Nucleus accumbens (tissue), 56 donors: Measurements from ENCODE around the gene PRIMA1.

ENCODE experiments used
- DNase-seq, 56 donors: peaks; one replicate each; lab custom pipeline; 2025; lab: John Stamatoyannopoulos, UW

The PRIMA1 gene

DNA sequence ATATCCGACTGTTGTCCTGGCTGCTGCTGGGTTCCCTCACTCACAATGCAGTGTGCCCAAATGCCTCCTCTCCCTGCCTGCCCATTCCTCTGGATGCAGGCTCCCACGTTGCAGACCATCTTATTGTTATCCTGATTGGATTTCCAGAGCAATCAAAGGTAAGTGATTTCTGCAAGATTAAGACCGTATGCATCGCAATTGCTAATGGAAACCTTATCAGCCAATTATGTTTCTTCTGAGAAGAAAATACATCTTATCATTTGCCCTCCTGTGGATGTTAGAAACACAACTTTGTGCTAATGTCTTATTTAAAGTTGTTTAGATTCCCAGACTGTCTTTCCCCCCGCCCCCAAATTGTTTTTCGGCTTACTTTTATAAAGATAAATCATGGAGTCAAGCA is 98.1 kb downstream of the PRIMA1 start:
- DNase-seq, result no peak

DNA sequence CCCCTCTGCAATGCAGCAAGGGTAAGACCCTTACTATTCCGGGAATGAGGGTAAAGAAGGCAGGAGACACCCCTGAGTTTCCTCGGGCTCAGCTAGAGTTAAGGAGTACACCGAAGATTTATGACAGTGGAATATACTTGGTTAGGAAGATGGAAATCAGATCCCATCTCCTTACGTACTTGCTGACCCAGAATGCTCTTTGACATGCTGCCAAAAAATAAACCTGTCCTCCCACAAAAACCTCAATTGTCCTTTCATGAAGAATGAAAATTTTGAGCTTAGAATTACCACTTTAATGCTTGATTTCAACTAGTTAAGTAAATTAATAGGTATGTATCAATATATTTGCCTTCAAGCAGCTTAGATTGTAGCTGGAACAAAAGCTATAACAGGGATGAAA is 99.5 kb downstream of the PRIMA1 start:
- DNase-seq, result no peak

DNA sequence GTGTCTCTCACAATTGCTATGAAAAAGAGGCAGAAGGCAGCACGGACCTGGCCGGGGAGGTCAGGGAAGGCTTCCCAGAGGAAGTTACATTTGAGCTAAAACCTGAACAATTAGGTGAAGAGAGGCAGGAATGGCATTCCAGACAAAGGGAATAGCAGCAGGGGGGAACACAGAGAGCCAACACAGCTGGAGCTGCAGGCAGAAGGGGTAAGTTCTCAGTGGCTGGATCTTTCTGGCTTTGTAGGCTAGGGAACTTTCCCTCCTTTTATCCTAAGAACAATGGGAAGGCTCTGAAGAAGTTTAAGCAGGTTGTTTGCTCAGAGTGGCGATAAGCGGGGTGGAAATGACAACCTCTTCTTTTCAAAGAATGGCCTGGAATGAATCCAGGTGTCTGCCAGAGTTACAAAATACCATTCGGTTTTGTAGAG is 100.0 kb downstream of the PRIMA1 start:
- DNase-seq, result no peak

DNA sequence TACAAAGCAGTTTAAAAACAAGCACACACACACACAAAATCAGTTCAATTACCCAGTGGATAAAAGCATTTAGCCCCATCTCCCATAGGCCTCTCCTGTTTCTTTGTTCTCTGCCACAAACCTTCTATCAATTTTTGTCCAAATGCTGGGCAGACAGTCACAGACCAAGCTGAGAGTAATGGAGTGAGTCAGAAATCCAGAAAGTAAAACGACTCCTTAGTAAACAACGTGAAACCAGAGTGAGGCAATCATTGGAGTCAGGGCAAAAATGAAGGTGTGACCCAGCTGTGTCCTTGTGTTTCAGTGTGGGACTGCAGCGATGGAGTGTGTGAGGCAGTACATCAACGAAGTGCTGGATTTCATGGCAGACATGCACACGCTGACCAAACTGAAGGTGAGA is 102.0 kb downstream of the PRIMA1 start:
- DNase-seq, result no peak

DNA sequence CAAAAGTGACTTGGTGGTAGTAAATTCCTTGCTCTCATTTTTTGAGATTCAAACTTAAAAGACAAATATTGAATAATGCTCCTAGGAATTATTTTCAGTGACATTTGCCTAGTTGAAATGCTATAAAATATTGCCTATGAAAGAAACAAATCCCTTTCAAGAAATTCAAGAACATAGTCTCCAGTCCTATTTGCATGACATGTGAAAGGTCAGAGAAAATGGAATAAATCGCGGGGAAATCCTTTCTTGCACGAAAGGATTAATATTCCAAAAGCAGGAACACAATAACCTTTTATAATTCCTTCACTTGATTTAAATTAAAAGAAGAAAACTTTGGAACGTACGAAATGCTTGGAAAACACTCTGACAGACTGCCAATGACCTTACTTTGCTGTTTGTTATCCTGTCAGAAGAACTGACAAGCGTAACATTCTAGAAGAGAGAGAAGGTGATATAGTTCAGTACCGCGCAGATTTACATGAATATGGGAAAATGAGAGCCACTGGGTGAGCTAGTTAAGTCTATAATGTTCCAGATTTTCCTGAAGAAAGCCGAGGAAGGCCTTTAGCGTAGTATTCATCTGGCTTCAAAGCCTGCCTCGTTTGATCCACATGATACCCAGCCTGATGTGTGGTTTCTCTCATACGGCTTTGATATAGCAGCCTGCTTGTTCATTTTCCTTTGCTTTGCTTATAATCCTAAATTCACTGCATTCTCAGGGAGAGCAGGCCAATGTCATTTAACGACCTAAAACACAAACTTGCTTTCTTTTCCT is 103.0 kb downstream of the PRIMA1 start:
- no peak for DNase-seq

DNA sequence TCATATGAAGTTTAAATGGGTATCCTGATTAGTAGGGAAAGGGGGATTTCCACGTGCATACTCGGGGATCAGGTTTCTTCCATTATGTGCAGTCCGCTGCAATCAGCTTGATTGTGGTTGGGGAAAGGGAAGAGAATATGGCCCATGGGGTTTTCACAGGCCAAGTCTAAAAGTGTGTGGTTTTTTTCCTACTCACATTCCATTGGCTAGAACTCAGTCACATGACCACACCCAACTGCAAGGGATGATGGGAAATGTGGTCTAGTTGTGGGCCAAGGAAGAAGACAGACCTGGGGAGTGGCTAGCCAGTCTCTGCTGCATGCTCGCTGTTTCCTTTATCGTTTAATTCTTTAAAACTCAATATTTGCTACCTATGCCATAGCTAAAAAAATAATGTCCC is 105.1 kb downstream of the PRIMA1 start:
- DNase-seq, result no peak

DNA sequence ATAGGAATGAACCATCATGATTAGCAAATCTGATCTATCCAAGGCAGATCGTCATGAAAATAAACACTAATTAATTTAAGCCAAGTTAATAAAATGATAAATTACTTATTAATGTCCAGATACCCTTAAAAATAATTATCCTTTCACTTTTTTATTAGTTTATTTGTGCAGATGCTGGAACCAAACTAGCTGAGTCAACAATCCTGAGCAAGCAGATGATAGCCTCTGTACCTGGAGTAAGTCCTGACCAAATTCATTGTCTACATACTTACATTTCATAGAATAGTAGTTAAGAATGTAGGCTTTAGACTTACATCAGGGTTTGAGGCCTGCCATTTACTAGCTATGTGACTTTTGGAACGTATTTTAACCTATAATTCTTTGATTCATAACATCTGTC is 105.8 kb downstream of the PRIMA1 start:
- no peak for DNase-seq

DNA sequence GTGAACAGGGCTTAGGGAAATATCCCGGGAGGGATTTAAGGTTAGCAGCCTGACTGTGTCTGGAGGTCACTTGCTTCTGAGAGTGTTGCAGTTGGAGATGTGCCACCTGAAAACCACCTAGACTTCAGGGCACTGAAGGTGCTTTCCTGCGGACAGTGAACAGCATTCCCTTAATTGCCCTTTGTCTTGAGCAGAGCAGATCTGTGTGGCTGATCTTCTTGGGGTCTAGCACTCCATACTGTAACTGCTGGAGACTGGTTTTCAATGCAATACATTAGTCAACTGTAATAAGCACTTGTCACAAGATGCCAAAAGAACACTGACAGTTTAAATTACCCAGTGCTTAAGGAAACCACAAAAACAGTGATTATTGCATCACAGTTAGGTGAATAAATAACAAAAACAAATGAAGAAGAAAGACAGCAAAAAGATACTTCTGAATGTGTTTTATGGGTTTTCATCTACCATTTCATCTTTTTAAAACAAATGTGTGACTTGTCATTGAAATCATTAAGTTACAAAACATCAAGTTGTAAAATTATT is 111.8 kb downstream of the PRIMA1 start:
- no peak for DNase-seq

DNA sequence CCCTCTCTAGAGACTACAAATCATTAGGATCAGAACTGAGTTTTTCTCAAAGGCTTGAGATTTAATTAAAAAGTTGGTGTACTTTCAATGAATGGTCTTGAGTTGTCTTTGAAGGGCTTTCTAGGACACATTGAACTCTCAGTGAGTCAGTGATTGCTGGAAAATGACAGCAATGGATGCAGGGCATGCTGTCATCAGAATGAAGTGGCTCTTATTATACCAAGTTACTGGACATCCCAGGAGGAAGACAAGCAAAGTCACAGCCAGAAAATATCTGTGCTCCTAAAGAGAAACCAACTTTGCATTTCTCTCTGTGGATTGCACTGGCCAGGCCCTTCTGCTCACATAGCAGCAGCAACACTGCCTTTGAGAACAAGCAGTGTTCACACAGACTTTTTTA is 112.6 kb downstream of the PRIMA1 start:
- DNase-seq, result no peak

DNA sequence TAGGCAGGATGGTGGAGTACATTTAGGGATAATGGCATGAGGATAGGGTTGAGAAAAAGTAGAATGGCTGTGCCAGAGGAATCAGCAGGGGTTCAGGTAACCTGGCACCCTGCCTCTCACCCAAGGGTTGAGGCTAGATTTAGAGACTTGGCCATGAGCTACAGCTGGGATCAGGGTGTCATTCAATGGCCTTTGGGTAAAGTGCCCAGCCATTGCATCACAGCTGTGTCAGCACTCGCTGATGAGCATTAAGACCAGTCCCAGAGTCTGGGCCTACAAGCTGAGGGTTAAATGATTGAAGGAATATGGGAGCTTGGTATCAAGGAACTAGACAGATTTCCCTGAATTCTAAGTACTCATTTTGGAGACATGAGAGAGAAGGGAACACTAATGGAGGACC is 113.9 kb downstream of the PRIMA1 start:
- DNase-seq, result no peak

DNA sequence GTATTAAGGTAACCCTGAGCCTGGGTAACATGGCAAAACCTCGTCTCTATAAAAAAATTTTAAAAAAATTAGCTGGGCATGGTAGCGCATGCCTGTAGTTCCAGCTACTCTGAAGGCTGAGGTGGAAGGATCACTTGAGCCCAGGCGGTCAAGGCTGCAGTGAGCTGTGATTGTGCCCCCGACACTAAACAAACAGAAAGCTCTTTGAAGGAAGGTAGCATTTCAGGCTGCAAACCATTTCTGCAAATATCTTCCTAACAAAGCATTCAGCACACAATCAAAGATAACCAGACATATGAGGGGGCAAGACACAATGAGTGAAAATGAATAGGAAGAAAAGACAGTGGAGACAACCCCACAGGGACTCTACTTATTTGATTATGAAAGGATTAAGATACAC is 118.7 kb downstream of the PRIMA1 start:
- DNase-seq, result no peak
